ENCODE measurements around the gene CELSR2. TPM values are rescaled to one million over a fixed set of nuclear protein-coding genes. Genes with fewer than 3 reads are reported as not detected.

Gene CELSR2
- total and polyA plus RNA-seq, 2 of the 8 experiments (the other 6 are each of a cell fraction or from before 2014, with no cell fraction given): 12.0 to 27.7 TPM

DNA sequence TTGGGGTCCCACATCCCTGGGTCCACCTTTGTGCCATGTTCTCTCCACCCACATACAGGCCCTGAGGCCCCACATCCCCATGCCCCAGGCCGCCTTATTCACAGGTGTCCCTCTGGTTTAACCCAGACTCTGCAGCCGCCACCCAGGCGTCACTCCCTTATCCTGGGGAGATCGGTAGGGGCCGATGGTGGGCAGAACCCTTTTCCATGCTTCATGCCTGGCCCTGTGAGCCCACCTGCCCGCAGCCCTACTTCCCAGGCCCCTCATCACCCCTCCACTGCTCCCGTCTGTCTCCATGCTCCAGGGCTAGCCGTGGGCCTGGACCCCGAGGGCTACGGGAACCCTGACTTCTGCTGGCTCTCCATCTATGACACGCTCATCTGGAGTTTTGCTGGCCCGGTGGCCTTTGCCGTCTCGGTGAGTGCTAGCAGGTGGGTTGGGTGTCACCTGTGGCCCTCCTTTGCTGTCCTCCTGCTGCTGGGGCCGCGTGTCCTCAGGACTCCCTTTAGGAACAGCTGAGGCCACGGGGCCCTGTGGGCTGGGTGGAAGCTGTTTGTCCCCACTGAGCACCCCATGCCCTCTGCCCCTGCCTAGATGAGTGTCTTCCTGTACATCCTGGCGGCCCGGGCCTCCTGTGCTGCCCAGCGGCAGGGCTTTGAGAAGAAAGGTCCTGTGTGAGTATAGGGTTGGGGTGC lies 21.4 kb downstream of the CELSR2 start:
- no peaks in the 10 kb centered on the region for H3K79me2 ChIP-seq (ENCODE audit: control insufficient read depth in 1 of 2, insufficient read depth in 2 of 2, low read length in 2 of 2)
- H3K4me2 ChIP-seq (ENCODE audit: insufficient read depth in 1 of 2, low read depth in 2 of 2, low read length in 2 of 2): no peak overlapping the region
- H3K36me3 ChIP-seq (ENCODE audit: control insufficient read depth in 2 of 4, insufficient read depth in 4 of 4, low read length in 3 of 4): peaks cover 4 to 19% (median 15%) of the 10 kb centered on the region in 4 experiments; a peak in 4 of 8 replicates
- H3K27ac ChIP-seq (ENCODE audit: low read depth, low read length): no peak overlapping the region
- no peaks in the 10 kb centered on the region for H3K9me3 ChIP-seq (ENCODE audit: insufficient read depth in 2 of 2, low read depth in 1 of 2, low read length in 1 of 2)
- no peak overlapping the region for H3K4ac ChIP-seq (replicated peaks; ENCODE audit: insufficient read length, low read depth, low read length)
- H2BK120ac ChIP-seq (replicated peaks; ENCODE audit: low read depth, low read length): no peak overlapping the region
- no peak overlapping the region for H3K23ac ChIP-seq (ENCODE audit: insufficient read length)
- H4K20me1 ChIP-seq (replicated peaks in 1 of 2; ENCODE audit: control insufficient read depth in 1 of 2, insufficient read depth in 2 of 2, low read length in 2 of 2): peaks cover 0 to 7% of the 10 kb centered on the region in 2 experiments
- no peak overlapping the region for H2BK12ac ChIP-seq (ENCODE audit: low read depth, low read length)
- H3K18ac ChIP-seq (ENCODE audit: extremely low read depth, low read length): no peak overlapping the region
- H2BK20ac ChIP-seq (ENCODE audit: low read length): no peak overlapping the region
- H3K4me3 ChIP-seq (ENCODE audit: extremely low read depth in 1 of 4, insufficient read depth in 2 of 4, low read depth in 3 of 4, low read length in 4 of 4): no peak overlapping the region
- ChIA-PET POLR2A (ENCODE audit: partially characterized antibody) (no interaction called here), CTCF (ENCODE audit: partially characterized antibody) (interaction anchor here (0.6 to 1.2 kb wide), 3 partner anchors 14 to 262 kb away, joined by 3 read pairs; no protein-coding TSS in a partner anchor)
- FAIRE-seq: no peak
- WGBS, 2 experiments (ENCODE audit: extremely low coverage in 1 of 2, insufficient coverage in 1 of 2, insufficient read length in 1 of 2, insufficient replicate concordance in 2 of 2, low coverage in 1 of 2, low lambda C conversion rate in 2 of 2, missing lambda C conversion rate in 1 of 2): 90% methylated on average over 20 of the region's 20 CpGs; no CpG with 5 or more reads in 1 of the 2 experiments
- no peak overlapping the region for H2BK5ac ChIP-seq (ENCODE audit: low read depth, low read length)
- no peak for DNase-seq (ENCODE audit: low read depth in 1 of 2, low spot score in 2 of 2)
- no peak overlapping the region for H3K14ac ChIP-seq (ENCODE audit: insufficient read length)
- no peak overlapping the region for H2AK5ac ChIP-seq (ENCODE audit: low read depth, low read length)
- no peaks in the 10 kb centered on the region for H3K27me3 ChIP-seq (replicated peaks in 1 of 4; ENCODE audit: control insufficient read depth in 3 of 4, extremely low read depth in 1 of 4, insufficient read depth in 3 of 4, low read length in 3 of 4)
- no peak overlapping the region for H2BK15ac ChIP-seq (ENCODE audit: low read length)
- H2AFZ ChIP-seq (ENCODE audit: low read length): no peak overlapping the region
- H3K4me1 ChIP-seq (replicated peaks in 1 of 4; ENCODE audit: control insufficient read depth in 3 of 4, insufficient read depth in 4 of 4, low read length in 3 of 4): peaks cover 0 to 5% (median 1%) of the 10 kb centered on the region in 4 experiments; a peak in 4 of 7 replicates
- H4K8ac ChIP-seq (ENCODE audit: extremely low read depth, insufficient read depth, low read length): no peak overlapping the region
- H3K9ac ChIP-seq (replicated peaks in 1 of 4; ENCODE audit: extremely low read depth in 1 of 4, low read depth in 3 of 4, low read length in 3 of 4): no peak overlapping the region
- no peak overlapping the region for H4K91ac ChIP-seq (replicated peaks; ENCODE audit: insufficient read length, low read length)
- H4K5ac ChIP-seq (ENCODE audit: insufficient read length, low read depth, low read length): no peak overlapping the region
- no peak overlapping the region for H3K56ac ChIP-seq (replicated peaks; ENCODE audit: insufficient read length, low read depth, low read length)
- no peaks in the 10 kb centered on the region for H3K23me2 ChIP-seq (ENCODE audit: low read depth, low read length)
- no peaks in the 10 kb centered on the region for H3K79me1 ChIP-seq (ENCODE audit: low read depth, low read length)
- TF ChIP-seq EGR1 (IDR thresholded peaks at IDR 0.05; ENCODE audit: borderline replicate concordance, low read depth, low read length) (no peak), SRF (IDR thresholded peaks at IDR 0.05; ENCODE audit: low read depth, low read length) (no peak), RFX5 (IDR thresholded peaks at IDR 0.05; ENCODE audit: borderline replicate concordance, low read depth, low read length) (no peak), KDM4A (IDR thresholded peaks at IDR 0.05; ENCODE audit: low read depth, low read length, severe bottlenecking) (no peak), SIX5 (IDR thresholded peaks at IDR 0.05; ENCODE audit: low read depth, low read length) (no peak), FOSL1 (IDR thresholded peaks at IDR 0.05; ENCODE audit: insufficient read depth, low read depth, low read length) (no peak), GTF2F1 (IDR thresholded peaks at IDR 0.05; ENCODE audit: borderline replicate concordance, low read depth, low read length) (no peak)

Data from H1 (cell line).